Left ventricle myocardium inferior (tissue), 1 donor: ENCODE measurements around the gene RAB5A. TPM values are rescaled to one million over a fixed set of nuclear protein-coding genes. Genes with fewer than 3 reads are reported as not detected.
"Not testable (repeated sequence)": the region's sequence is repeated elsewhere in the genome, so short reads cannot be mapped to it uniquely, and the experiment has no call there.

Source experiments
- DNase-seq: peaks from one replicate; pipeline ENCODE4 v3.0.0-alpha.2; 2020
- H3K27ac ChIP-seq: fragments of 200-600 bp; replicated peaks from 2 replicates; pipeline ENCODE4 v1.8.0; 2021
- H3K27me3 ChIP-seq: fragments of 200-600 bp; 2 replicates; pipeline ENCODE4 v1.8.0; 2021; ENCODE audit warnings: low read depth
- H3K36me3 ChIP-seq: fragments of 200-600 bp; 2 replicates; pipeline ENCODE4 v1.8.0; 2021
- H3K4me1 ChIP-seq: fragments of 200-600 bp; 2 replicates; pipeline ENCODE4 v1.8.0; 2021
- H3K4me3 ChIP-seq: fragments of 200-600 bp; 2 replicates; pipeline ENCODE4 v1.8.0; 2021; ENCODE audit warnings: mild to moderate bottlenecking, moderate library complexity
- H3K9me3 ChIP-seq: fragments of 200-600 bp; replicated peaks from 2 replicates; pipeline ENCODE4 v1.8.0; 2021
- intact Hi-C: fragments of 100-400 bp; cut with micrococcal nuclease; formaldehyde crosslinking; loops from one replicate; pipeline ENCODE4 v1.11.0; 2022
- long read RNA-seq: library from polyadenylated mRNA; unstranded; transcript quantifications from one replicate; pipeline ENCODE4 v2.0.0, GENCODE V29; 2021
- total RNA-seq: library from RNA; stranded (reverse); fragmentation: NEBNext Ultra II Directional; extraction: Animal tissue kit (Norgen Biotek cat#: 25700); gene quantifications from one replicate; pipeline ENCODE4 v1.2.1, GENCODE V29; 2021
- TF ChIP-seq, protein P1 (sequence below): fragments of 200-600 bp; IDR thresholded peaks from 2 replicates; pipeline ENCODE4 v1.8.0; 2021; ENCODE audit warnings: antibody characterized with exemption, mild to moderate bottlenecking, borderline replicate concordance
- donor health status: DM: no; HTN: yes; CAD: no; lungs with severe emphysema.

The RAB5A gene, protein sequence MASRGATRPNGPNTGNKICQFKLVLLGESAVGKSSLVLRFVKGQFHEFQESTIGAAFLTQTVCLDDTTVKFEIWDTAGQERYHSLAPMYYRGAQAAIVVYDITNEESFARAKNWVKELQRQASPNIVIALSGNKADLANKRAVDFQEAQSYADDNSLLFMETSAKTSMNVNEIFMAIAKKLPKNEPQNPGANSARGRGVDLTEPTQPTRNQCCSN
- 52.0 TPM for total RNA-seq
- long read RNA-seq, transcript RAB5A-201 (6 exons, 2,536 nt) = major isoform, 52 of 61 reads
- long read RNA-seq, partial matches to known transcripts = 4 of 61 reads
- long read RNA-seq, other reads (novel, unspliced or antisense) = 5 of 61 reads

DNA sequence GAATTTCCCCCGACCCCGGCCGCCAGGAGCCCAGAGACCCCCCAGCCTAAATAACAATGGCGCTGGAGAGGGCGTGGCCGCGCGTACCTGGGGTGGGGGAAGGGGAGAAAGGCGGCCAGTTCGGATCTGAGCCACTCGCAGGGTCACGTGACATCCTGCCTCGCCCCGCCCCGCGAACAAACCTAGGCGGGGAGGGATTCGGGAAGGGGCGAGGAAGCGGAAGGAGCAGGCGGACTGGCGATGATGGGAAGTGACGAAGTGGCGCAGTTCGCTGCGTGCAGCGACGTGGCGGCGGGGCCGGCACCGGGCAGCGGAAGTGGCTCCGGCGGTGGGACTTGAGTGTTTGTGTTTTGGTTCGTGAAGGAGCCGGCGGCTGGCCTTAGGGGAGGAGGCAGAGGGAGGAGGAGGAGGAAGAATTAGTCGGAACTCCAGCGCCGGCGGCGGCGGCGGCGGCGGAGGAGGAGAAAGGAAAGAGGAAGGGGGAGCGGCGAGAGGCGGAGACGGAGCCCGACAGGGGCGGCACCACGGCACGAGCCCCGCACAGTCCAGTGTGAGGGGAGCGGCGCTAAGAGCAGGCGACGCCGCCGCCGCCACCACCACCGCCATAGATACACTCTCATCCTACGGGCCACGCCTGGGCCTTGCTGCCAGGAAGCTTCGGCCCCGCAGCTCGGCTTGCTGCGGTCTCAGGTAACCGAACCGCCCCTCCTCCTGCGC is at the start of gene RAB5A:
Gene RAB5A, plus strand, starts transcription at position 266 of the 717 bp plus-strand sequence. CDS start 3,802 bp downstream, outside the sequence.
- no peaks in the 10 kb centered on the region for H3K9me3 ChIP-seq
- intact Hi-C loops = loop anchor here (10.0 kb wide), 1 partner anchor 78 kb away; no protein-coding TSS in a partner anchor

DNA sequence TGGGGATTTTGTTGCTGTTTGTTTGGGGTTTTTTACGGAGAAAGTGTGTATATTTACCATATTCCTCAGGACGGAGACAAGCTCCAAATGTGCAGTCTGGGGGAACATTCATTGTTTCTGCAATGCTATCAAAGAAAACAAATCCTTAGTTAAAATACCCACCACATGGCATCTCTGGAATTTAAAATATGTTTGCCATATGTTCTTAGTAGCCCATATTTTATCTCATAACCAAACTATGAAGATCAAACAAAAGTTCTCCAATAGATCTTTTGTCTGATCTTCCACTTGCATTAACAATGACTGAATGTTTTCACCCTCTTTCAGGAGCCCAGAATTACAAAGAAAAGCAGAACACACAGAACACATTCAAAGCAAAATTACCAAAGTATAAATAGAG is 48.2 kb upstream of the RAB5A start:
- no peak for DNase-seq
- TF ChIP-seq, protein P1, sequence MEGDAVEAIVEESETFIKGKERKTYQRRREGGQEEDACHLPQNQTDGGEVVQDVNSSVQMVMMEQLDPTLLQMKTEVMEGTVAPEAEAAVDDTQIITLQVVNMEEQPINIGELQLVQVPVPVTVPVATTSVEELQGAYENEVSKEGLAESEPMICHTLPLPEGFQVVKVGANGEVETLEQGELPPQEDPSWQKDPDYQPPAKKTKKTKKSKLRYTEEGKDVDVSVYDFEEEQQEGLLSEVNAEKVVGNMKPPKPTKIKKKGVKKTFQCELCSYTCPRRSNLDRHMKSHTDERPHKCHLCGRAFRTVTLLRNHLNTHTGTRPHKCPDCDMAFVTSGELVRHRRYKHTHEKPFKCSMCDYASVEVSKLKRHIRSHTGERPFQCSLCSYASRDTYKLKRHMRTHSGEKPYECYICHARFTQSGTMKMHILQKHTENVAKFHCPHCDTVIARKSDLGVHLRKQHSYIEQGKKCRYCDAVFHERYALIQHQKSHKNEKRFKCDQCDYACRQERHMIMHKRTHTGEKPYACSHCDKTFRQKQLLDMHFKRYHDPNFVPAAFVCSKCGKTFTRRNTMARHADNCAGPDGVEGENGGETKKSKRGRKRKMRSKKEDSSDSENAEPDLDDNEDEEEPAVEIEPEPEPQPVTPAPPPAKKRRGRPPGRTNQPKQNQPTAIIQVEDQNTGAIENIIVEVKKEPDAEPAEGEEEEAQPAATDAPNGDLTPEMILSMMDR = no peak
- Histone ChIP-seq H3K36me3 (no peaks in the 10 kb centered on the region), H3K4me3 (no peak overlapping the region), H3K27ac (no peak overlapping the region), H3K9me3 (no peaks in the 10 kb centered on the region), H3K27me3 (no peaks in the 10 kb centered on the region), H3K4me1 (no peaks in the 10 kb centered on the region)
- intact Hi-C loops = no loop called here

More for the DNA sequence above, at the start of gene RAB5A:
- Histone ChIP-seq H3K4me1 (peaks cover 56% of the 10 kb centered on the region), H3K27me3 (no peaks in the 10 kb centered on the region), H3K4me3 (peak within 1 kb of the TSS; percentile 86), H3K36me3 (peaks cover 12% of the 10 kb centered on the region), H3K27ac (peak within 1 kb of the TSS; percentile 92)
- DNase-seq = peak; percentile 97
- TF ChIP-seq, protein P1 = peak; percentile 14

DNA sequence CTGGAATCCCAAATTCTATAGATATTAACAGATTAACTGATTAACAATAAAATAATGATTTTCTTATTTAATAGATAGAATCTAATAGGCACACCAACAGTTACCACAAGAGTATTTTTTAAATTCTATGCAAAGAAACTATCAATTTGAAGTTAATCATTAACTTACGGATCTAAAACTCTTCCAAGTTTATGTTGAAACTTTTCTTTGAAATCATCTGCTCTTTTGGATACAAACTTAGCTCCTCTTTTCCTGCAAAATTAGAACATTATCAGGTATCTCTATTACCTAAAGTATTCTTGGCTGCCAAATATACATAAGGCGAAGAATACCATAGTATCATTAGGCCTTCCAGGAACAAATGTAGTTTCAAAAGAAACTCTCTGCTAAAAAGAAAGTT is 47.6 kb upstream of the RAB5A start:
- Histone ChIP-seq H3K9me3 (no peaks in the 10 kb centered on the region), H3K36me3 (no peaks in the 10 kb centered on the region), H3K27me3 (no peaks in the 10 kb centered on the region), H3K4me3 (no peak overlapping the region), H3K4me1 (no peaks in the 10 kb centered on the region), H3K27ac (no peak overlapping the region)
- TF ChIP-seq, protein P1 = no peak
- intact Hi-C loops = no loop called here
- no peak for DNase-seq

DNA sequence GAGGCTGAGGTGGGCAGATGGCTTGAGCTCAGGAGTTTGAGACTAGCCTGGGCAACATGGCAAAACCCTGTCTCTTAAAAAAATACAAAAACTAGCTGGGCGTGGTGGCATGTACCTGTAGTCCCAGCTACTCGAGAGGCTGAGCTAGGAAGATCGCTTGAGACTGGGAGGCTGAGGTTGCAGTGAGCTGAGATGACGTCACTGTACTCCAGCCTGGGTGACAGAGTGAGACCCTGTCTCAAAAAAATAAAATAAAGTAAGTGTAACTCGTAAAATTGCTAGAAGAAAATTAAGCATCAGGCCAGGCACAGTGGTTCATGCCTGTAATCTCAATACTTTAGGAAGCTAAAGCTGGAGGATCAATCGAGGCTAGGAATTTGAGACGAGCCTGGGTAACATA is 47.1 kb upstream of the RAB5A start:
- H3K9me3 ChIP-seq, H3K4me1 ChIP-seq, H3K4me3 ChIP-seq, H3K36me3 ChIP-seq, H3K27me3 ChIP-seq, H3K27ac ChIP-seq, DNase-seq, intact Hi-C loops: not testable (repeated sequence)

DNA sequence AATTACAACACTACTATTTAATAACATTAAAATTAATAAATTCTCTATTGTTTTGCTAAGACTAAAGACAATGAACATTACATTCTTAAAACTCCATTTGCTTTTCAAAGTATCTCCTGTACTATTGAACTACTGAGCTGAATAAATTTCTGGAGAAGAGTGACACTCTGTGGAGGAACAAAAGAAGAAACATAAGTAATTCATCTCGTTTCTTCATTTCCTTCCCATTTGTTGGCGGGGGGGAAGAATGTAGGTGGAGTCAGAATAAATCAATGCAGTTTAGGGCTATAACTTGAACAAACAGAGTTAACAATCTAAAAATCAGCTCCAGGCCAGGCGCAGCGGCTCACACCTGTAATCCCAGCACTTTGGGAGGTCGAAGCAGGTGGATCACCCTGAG is 45.6 kb upstream of the RAB5A start:
- DNase-seq = no peak
- H3K27ac ChIP-seq = no peak overlapping the region
- TF ChIP-seq, protein P1 = no peak
- no peaks in the 10 kb centered on the region for H3K36me3 ChIP-seq
- H3K9me3 ChIP-seq = peaks cover under 1% of the 10 kb centered on the region
- H3K4me3 ChIP-seq = no peak overlapping the region
- H3K27me3 ChIP-seq = no peaks in the 10 kb centered on the region
- intact Hi-C loops = no loop called here
- H3K4me1 ChIP-seq = no peaks in the 10 kb centered on the region

DNA sequence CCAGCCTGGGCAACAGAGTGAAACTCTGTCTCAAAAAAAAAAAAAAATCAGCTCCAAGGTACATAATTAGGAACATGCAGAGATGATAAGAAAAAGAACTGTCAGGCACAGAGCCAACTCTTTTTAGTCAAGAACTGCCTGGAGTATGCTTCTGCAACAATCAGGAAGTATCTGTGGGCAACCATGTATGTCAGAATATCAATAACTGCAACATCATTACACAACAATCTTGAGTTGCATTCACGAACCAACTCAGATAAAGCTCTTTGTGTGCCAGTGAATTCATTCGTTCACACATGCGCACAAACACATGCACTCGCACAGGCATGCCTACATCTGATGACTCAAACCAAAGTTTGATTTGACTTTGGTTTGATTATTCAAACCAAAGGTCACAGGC is 45.0 kb upstream of the RAB5A start:
- no peaks in the 10 kb centered on the region for H3K36me3 ChIP-seq
- no peaks in the 10 kb centered on the region for H3K4me1 ChIP-seq
- DNase-seq = no peak
- no peak overlapping the region for H3K4me3 ChIP-seq
- H3K27me3 ChIP-seq = no peaks in the 10 kb centered on the region
- TF ChIP-seq, protein P1 = no peak
- intact Hi-C loops = no loop called here
- H3K27ac ChIP-seq = no peak overlapping the region
- peaks cover 6% of the 10 kb centered on the region for H3K9me3 ChIP-seq
